Urothelium cell line (cell line): ENCODE measurements around the gene RFC2.
A peak's percentile ranks its signal among the peaks of the same experiment; 100 is the strongest.

Experiments
- DNase-seq: peaks from one replicate; pipeline ENCODE4 v3.0.0; 2011; ENCODE audit warnings: low spot score, mixed read lengths
- FAIRE-seq: peaks from 2 replicates; lab custom pipeline; 2011; peaks lifted over from hg19 to GRCh38; lab: Jason Lieb, UNC

The RFC2 gene

DNA sequence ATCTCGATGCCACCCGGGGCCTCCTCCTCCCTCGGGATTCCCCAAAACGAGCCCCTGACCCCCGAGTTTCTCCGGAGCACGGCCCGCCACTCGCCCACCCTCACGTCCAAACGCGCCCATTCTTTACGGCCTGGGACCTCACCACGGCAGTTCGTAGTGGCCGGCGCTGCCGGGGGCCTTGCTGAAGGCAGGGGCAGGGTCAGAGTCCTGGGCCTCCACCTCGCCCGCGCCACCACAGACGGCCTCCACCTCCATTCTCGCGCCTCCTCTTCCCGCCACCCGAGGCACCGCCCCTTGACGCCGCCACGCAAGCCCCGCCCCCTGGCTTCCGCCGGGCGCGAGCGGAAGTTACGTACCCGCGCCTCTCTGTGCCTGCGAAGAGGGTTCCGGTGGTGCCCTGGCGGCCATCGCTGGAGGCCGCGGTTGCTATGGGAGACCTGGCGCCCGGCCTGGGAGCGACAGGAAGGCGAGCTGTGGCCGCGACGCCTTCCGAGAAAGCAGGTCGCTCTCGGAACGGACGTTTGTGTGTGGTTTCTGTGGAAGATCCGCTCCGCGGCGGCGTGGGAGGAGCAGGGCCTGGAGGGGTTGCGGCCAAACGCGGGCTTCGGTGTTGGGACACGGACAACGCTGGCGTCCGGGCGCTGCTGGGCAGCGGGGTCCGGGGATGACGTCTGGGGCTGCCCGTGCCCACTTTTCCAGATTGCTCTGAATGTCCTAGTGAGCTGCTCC lies at the start of gene RFC2:
RFC2 (minus strand) TSS at position 271 of the 729 bp plus-strand sequence; CDS start at position 255, 16 bp downstream.
- FAIRE-seq (peak; percentile 89), DNase-seq (peak; percentile 98)

DNA sequence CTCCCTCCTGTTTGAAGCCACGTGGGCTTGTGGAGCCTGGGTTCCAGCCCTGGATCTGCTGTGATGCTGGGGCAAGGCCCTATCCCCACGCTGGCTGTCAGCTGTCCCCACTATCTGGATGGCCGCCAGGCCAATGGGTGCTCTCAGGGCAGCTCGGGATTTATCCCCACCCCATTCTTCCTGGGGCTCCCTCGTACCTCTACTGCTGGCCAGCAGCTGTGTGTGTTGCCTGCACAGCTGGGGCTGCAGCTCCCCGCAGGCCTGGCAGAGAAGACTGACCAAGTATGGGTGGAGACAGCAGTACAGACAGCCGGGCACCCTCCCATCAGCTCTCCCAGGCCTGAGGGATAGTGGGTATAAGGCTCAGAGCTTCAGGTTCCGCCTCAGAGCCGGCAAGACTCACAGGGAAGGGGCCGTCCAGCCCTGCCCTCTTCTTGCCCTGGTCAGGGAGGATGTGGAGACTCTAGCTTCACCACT lies 48.6 kb upstream of the RFC2 start:
- FAIRE-seq = no peak
- DNase-seq = no peak

DNA sequence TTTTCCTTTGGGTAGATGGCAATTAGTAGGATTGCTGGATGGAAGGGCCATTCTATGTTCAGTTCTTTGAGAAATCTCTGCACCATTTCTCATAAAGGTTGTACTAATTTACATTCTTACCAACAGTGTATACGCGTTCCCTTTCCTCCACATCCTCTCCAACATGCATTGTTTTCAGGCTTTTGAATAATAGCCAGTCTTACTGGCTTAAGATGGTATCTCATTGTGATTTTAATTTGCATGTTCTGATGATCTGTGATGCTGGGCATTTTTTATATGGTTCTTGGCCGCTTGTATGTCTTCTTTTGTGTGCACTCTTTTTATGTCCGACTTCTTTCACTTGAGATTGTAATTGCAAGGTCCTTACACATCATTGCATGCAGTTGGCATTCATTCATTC lies 46.7 kb upstream of the RFC2 start:
- no peak for DNase-seq
- FAIRE-seq = no peak

DNA sequence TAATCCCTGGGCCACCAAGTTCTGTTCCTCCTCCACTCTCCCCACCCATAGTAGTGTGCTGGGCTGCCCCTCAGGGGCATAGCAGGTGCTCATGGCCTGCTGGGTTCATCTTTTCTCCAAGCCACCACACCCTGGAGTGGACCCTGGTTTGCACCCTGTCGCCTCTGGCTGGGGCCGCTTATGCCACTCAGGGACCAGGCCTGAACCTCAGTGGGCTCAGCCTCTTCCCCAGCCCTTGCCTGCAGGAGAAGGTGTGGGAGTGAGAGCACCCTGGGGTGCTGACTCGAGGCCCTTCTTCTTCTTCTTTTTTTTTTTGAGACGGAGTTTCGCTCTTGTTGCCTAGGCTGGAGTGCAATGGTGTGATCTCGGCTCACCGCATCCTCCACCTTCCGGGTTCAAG lies 45.2 kb upstream of the RFC2 start:
- no peak for FAIRE-seq
- no peak for DNase-seq

DNA sequence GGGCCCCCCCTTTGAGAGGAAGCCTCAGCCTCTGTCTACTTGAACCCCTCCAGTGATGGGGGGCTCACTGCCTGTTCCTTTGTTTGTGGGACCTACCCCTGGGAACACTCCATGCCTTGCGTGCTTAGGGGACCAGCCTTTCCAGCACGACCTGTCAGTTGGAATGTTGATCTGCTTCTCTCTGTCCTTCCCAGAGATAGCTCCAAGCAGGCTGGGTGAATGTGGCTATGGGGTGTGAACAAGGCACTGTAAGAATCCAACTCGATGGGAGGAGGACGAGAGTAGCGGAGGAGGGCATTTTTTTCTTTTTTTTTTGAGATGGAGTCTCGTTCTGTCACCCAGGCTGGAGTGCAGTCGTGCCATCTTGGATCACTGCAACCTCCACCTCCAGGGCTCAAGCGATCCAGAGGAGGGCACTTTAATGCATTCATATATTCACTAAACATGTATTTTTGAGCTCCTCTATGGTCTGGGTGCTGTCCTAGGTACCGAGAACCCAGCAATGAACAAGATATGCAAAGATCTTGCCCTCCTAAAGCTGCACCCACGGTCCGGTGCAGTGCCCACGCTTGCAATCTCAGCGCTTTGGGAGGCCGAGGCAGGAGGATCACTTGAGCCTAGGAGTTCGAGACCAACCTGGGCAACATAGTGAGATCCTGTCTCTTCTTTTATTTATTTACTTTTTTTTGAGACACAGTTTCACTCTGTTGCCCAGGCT lies 43.5 kb upstream of the RFC2 start:
- FAIRE-seq = no peak

DNA sequence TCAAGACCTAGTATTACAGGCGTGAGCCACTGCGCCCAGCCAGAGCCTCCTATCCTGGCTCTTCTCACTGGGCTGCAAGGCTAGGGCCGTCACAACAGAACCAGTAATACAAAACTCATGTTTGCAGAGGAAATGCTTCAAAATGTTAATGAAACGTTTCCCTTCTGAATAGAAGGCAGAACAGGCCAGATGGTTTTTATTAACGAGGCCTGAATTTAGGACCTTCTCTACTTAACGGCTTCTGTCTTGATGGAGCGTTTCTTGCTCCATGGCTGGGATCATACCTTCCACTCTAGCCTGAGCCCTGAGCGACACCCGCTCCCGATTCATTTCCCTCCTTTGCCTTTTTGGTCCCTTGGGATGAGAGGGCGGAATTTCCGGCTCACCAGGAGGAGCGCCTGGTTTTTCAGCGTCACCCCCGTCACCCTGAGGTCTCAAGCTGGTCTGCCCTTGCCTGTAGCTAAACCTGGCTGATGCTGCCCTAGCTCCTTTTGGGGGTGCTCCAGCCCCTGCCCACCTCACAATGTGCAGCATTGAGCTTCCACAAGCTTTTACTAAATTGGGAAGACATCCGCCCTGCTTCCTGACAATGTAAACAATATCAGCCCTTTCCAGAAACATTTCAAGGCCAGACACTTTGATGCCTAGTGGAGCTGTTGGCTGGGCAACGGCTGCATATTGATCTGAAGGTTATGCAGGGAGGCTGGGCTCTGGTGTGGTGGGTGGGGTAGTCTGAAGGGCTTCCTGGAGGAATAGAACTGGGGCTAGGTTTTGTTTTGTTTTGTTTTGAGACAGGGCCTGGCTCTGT lies 40.2 kb upstream of the RFC2 start:
- no peak for DNase-seq
- FAIRE-seq = no peak

More for the DNA sequence above, 43.5 kb upstream of the RFC2 start:
- DNase-seq = no peak

DNA sequence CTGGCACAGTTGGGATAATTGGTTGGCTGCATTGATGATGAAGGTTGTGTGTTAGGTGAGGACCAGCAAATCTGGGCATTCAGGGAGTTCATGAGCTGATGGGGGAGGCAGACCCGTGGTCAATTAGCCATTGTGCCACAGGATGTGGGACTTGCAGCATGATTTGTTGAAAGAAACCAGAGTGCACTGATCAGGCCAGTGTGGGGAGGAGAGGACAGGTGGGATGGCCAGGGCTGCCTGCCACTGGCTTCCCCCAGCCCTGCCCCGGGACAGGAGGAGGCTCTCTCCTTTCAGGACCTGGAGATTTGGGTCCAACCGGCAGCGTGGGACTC lies 39.3 kb upstream of the RFC2 start:
- DNase-seq = no peak
- no peak for FAIRE-seq

DNA sequence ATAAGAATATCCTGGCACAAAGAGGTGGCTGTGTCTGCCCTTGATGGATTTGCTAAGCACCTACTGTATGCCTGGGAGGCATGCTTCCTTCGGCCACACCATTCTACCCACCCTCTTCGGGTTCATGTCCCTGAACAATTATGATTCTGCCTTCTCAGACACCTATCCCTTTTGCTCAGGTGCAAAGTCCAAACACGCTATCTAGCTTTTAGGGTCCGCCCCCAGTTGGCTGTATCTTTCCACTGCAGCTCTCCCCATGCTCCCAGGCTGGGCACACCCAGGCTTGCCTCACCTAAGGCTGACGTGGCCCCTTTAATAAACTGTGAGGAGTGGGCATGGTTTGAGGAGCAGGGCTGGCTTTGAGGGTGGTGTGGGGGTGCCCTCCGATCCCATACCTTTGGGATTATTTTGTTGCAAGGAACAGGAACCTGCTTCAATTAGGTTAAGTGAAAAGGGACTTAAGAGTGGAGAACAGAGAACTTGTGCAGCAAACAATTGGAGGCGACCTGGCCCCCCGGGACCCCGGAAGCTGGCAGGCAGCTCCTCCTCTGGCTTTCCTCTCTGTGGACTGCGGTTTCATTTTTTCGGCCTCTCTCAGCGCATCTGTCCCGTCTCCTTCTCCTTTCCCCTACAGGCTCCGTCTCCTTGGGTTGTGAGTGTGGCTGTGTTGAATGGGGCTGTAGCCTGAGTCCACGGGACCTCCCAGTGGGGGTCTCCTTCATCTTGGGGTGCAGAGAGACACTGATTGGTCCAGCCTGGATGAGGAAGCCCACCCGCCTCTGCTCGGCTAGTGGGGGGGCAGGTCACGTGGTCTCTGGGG lies 38.8 kb upstream of the RFC2 start:
- no peak for DNase-seq
- no peak for FAIRE-seq

DNA sequence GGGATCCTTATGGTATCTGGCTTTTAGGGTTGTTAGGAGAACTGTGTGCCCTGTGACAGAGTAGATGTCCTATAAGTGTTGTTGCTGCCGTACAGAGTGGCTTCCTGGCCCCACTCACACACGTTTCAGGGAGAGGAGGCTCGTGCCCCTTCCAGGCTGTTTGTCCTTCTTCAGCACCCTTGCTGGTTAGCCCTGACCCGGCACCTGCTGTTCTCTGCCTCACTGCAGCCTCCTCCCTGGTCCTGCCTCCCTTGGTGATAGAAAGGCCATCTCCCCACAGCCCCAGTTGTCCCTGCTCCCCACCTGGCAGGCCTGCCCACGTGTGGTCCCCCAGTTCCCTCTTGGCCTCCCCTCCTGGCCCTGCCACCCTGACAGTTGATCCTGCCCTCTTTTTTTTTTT lies 37.3 kb upstream of the RFC2 start:
- no peak for DNase-seq
- no peak for FAIRE-seq

DNA sequence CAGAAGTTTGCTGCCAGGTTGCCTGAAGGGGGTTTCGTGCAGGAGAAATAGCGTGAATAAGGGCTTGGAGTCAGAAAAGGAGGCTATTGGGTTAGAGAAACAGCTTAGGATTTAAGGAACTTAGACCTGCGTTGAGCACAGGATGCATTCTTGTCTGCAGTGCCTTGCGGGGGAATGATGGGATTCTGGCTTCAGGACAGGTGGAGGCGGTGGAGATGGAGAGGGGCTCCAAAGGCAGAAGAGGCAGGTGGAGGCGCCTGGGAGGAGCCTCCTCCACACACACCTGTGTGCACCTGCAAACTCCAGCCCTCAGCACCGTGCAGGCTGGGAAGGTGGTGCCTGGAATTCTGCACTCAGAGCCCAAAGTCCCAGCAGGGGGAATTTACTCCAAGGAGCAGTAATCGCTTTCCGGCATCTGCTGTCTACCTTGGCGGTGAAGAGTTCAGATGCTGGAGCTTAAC lies 36.8 kb upstream of the RFC2 start:
- DNase-seq = no peak
- FAIRE-seq = no peak

DNA sequence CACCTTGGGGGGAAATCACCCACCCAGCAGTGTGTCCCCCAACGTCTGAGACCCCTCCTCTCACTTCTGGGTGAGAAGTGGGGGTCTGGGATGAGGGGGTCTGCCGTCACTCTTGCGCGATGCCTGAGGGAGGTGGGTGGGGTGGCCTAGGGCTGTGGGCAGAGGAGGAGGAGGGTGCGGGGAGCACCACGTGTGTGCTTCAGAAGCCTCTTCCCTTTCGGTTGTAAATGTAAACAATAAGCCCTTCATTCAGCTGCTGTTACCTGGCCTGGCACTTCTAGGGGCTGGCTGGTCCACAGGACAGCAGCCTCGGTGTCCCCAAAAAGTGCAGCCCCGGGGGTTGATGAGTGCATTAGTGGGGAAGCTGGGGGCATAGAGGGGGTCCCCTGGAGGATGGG lies 36.4 kb upstream of the RFC2 start:
- FAIRE-seq (no peak), DNase-seq (no peak)

DNA sequence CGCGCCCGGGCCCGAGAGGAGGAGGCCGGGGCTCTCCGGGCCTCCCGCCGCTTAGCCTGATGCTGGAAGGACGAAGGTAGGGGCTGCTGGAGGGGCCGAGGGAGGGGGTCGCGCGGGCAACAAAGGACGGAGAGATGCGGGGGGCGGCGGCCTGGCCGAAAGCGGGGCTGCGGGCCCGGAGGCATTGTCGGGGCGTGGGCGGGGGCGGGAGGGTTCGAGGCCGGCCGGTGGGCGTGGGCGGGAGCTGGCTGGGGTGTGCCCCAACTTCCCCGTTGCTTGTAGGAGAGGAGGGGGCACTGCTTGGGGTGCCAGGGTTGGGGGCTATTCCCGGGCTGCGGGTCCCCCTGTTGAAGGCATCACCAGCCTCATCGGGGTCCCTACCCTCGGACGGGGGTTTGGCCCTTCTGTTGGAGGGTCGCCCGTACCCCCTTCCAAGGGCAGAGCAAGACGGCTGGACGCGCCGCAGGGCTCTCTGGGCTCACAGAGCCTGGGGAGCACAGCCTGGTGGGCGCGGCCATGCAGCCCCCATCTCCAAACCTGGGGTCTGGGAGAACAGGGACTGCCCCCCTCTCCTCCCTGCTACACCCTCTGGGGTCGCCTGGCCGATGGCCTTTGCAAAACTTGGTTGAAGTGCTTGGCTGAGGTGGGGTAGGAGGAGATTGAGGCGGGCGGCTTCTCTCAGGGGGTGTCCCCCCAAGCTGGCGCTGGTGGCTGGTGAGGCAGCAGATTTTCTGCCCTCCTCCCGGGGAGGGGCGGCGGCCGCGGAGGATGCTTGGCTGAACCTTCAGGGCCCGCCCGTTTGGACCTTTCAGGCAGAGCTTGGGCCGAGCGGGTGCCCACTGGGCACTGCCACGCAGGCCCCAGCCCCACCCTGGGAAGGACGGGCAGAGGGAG lies 35.7 kb upstream of the RFC2 start:
- FAIRE-seq = peak; percentile 32
- peak; percentile 61 for DNase-seq

DNA sequence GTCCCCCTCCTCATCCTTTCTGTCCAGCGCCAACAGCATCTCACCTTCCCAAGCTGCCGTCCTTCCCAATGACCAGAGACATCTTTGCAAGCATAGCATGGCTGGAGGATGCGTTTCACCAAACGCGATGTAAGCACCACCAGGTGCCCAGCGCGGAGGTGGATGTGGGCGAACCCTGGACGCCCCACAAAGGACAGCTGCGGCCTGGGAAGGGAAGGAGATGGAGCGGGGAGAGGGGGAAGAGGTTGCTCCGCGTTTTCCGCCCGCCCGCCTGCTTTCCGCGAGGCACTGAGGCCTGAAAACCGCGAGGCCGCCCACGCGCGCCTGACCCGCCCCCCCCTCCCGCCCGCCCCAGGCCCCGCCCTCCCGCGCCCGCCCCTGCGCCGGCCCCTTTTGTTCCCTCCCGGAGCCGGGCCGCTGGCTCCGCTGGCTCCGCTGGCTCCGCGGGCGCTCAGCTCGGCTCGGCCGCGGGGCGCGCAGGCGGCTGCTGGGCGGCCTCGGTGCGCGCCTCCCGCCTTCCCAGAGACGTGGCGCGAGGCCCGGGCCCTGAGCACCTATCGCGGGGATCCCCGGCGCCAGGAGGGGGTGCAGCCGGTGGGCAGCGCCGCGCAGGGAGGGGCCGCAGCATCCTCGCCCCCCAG lies 34.9 kb upstream of the RFC2 start, which contains the start of gene CLIP2:
CLIP2 (plus strand) TSS at position 390 of the 641 bp plus-strand sequence. CDS start 28,140 bp downstream, outside the sequence.
- peak; percentile 92 for DNase-seq
- no peak for FAIRE-seq

DNA sequence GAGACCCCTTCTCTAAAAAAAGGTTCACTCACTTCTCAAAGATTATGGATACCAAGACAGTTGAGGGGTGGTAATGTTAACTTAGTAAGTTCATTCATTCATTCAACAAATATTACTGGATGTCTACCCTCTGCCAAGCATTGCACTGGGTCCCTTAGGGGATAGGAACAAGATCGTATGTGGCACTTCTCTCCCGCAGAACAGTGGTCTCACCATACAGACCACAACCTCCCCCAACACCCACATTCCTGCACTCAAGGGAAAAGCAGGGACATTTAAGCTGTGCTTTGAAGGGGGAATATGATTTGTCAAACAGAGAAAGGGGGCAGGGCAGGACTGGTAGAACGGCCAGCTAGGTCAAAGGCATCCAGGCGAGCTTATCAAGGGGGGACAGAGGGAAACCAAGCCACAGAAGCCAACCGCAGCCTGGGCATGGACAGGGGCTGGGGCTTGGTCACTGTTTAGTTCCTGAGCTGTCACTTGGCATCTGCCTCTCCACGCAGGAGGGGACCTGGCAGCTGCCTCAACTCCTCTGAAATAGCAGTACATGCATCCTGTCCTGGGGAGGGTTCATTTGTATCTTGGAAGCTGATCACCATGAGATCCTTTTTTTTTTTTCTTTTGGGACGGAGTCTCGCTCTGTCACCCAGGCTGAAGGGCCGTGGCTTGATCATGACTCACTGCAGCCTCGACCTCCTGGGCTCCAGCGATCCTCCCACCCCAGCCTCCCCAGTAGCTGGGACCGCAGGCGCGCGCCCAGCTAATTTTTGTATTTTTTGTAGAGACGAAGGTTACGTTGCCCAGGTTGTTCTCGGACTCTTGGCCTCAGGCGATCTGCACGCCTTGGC lies 34.1 kb upstream of the RFC2 start:
- FAIRE-seq (no peak), DNase-seq (no peak)

DNA sequence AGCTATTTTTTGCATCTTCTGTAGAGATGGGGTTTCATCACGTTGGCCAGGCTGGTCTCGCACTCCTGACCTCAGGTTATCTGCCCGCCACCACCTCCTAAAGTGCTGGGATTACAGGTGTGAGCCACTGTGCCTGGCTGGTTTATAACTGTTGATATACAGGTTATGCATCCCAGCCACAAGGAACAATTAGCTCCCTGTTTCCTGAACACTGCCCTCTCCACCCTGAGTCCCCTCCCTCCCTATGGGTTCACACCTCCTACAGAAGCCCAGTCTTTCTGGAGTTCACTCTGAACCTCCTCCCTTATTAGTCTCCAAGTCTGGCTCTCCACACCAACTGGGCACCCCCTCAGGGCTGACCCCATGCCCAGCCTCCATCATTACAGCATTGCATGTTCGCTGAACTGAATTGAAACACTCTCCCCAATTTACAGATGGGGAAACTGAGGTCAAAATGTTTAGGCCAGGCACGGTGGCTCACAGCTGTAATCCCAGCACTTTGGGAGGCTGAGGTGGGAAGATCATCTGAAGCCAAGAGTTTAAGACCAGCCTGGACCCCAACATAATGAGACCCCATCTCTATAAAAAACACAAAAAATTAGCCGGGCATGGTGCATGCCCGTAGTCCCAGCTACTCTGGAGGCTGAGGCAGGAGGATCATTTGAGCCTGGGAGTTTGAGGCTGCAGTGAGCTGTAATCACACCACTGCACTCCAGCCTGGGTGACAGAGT lies 33.3 kb upstream of the RFC2 start:
- no peak for FAIRE-seq
- DNase-seq = no peak

DNA sequence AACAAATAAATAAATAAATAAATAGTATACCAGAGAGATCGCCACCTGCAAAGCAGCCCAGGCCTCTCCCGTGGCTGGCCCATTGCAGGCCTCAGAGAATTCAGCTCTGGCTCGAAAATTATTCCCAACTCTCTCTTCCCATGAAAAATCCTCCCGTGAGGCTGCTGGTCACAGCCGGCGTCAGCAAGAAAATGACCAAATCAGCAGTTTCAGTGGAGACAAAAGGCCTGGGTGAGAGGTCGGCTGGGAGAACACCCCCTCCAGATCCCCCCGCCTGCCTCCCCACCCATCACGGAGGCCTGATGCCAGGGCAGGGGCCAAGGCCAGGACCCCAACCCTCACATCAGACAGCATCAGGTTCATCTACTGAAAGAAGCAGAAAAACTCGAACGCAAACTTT lies 31.9 kb upstream of the RFC2 start:
- FAIRE-seq = no peak

DNA sequence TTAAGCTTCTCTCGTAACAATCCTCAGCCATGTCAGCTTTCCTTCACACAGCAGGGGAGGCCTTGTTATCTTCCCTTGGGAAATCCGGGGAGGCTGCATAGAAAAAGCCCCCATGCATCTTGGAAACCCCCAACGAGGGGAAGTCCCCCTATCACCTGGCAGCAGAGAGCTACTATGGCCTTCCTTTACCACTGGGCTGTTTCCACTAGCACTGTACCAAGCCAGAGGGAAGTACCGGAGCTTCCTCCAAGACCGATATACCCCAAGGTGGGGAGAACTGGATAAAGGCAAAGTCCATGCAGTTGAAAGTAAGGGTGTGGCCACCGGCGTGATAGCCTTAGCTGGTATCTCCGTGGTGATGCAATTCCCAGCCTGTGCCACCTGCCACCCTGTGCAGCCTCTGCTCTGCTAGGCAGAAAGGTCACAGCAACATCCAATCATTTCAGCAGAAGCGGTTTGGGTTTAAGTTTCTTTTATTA lies 30.6 kb upstream of the RFC2 start:
- DNase-seq (no peak), FAIRE-seq (no peak)

More for the DNA sequence above, 31.9 kb upstream of the RFC2 start:
- no peak for DNase-seq
